DMS79 treated with DMSO at 0.1 percent for 48 hours (cell line): ENCODE data around the gene ABHD18.
A peak's percentile ranks its signal among the peaks of the same experiment; 100 is the strongest.
"Not testable (repeated sequence)": the region's sequence is repeated elsewhere in the genome, so short reads cannot be mapped to it uniquely, and the experiment has no call there.

Experiments used
- DNase-seq: peaks from one replicate; lab custom pipeline; 2025; lab: John Stamatoyannopoulos, UW

The ABHD18 gene

DNA sequence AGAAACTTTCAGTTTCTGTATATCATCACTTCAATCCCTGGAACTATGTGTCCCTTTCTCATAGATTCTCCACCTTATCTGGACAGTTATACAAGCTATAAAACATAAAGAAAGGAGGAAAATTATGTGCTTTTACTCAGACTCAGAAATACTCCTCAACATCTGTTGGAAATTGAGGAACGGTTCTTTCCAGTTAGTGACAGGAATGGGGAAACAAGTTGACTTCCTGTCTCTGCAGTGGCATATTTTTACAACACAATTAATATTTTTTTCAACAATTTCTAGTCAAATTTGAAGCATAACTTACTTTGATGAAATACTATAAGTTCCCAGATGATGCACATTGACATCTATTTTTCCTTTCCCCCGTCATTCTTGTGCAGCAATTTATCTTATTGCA is 27.9 kb downstream of the ABHD18 start:
- DNase-seq: no peak

- DNase-seq: no peak
Observed at GRCh38 chr4:127995776-127996175, 30.6 kb downstream of the ABHD18 start.

GRCh38 chr4:127996521-127996920 is 31.3 kb downstream of the ABHD18 start:
- DNase-seq: not testable (repeated sequence)

- DNase-seq: no peak
Observed at GRCh38 chr4:127997534-127998388, 32.6 kb downstream of the ABHD18 start.

DNA sequence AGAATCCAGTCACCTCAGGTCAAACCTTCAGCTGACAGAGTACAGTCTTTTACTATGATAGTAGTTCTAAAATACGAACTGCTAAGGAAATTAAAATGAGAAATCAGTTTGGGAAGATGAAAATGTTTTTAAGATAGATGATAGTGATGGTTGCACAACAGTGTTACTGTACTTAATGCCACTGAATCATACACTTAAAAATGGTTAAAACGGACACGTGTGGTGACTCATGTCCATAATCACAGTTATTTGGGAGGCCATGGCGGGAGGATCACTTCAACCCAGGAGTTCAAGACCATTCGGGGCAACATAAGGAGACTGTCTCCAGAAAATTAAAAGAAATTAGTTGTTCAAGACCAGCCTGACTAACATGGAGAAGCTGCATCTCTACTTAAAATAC is 41.4 kb downstream of the ABHD18 start:
- no peak for DNase-seq

DNA sequence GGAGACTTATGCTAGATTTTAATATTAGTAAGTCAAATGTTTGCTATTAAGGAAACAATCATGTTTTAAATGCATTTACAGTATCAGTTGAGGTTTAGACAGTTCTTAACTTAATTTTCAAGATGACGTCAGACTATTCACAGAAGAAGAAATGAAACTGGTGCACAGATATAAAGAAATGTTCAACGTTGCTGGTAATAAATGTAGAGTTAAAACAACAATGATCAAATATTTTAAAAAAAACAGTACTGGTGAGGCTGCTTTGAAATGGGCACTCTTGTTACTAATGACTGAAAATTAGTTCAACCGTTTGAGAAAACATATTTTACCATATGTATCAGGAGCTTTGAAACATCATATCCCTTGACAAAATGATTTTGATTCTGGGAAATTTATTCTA is 44.2 kb downstream of the ABHD18 start:
- DNase-seq: no peak

DNA sequence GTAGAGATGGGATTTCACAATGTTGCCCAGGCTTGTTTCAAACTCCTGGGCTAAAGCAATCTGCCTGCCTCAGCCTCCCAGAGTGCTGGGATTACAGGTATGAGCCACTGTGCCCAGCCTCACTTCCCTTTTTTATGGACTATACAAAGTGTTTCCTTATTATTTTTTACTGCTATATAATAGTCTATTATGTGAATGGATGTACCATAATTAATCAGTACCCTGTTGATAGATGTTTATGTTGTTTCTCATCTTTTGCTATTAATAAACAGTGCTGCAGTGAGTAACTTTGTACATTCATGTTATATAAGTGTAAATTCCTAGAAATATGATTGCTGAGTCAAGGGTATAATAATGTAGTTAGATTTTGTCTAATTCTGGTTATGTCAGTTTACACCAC is 60.1 kb downstream of the ABHD18 start:
- DNase-seq: no peak

DNA sequence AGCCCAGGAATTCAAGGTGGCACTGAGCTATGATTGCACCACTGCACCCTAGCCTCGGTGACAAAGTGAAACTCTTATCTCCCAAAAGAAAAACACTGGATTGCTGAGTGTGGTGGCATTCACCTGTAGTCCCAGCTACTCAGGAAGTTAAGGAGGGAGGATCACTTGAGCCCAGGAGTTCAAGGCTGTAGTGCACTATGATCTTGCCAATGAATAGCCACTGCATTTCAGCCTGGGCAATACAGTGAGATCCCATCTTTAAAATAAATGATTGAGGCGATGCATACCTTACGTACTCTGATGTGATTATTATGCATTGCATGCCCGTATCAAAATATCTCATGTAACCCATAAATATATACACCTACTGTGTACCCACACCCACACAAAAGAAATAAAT is 64.7 kb downstream of the ABHD18 start:
- no peak for DNase-seq

GRCh38 chr4:128031756-128032384 is 66.7 kb downstream of the ABHD18 start:
- no peak for DNase-seq

- DNase-seq: no peak
Observed at GRCh38 chr4:128039568-128039967, 74.4 kb downstream of the ABHD18 start.

GRCh38 chr4:128047019-128047418 is 81.8 kb downstream of the ABHD18 start:
- not testable (repeated sequence) for DNase-seq

DNA sequence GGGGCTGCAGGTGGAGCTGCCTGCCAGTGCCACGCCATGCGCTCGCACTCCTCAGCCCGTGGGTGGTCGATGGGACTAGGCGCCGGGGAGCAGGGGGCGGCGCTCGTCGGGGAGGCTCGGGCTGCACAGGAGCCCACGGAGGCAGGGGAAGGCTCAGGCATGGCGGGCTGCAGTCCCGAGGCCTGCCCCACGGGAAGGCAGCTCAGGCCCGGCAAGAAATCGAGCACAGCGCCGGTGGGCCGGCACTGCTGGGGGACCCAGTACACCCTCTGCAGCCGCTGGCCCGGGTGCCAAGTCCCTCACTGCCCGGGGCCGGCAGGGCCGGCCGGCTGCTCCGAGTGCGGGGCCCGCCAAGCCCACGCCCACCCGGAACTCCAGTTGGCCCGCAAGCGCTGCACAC is 82.3 kb downstream of the ABHD18 start:
- not testable (repeated sequence) for DNase-seq

- DNase-seq: not testable (repeated sequence)
Observed at GRCh38 chr4:128051229-128051628, 86.0 kb downstream of the ABHD18 start.

GRCh38 chr4:128054907-128055306 is 89.7 kb downstream of the ABHD18 start:
- DNase-seq: not testable (repeated sequence)

DNA sequence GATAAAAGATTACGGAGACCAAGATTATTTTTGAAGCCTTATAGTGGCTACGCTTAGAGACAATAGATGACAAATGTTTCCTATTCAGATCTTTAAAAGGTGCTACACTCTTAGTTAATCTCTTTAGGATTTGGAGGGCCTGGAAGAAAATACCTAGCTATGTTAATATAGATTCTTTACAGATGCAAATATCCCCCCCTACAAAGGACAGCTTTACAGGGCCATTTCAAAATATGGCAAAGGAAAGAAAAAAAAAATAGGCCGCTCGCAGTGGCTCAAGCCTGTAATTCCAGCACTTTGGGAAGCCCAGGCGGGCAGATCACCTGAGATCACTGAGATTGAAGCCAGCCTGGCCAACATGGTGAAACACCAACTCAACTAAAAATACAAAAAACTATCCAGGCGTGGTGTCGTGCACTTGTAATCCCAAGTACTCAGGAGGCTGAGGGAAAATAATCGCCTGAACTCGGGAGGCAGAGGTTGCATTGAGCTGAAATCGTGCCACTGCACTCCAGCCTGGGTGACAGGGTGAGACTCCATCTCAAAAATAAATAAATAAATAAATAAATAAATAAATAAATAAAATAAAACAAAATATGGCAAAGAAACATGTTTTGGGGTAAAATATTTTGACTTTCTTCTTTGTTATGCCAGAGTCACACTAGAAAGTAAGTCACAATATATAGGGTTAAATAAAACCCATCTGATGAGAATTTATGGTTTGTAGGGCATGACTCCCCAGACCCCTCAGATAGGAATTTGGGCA is 90.4 kb downstream of the ABHD18 start:
- DNase-seq: not testable (repeated sequence)

DNA sequence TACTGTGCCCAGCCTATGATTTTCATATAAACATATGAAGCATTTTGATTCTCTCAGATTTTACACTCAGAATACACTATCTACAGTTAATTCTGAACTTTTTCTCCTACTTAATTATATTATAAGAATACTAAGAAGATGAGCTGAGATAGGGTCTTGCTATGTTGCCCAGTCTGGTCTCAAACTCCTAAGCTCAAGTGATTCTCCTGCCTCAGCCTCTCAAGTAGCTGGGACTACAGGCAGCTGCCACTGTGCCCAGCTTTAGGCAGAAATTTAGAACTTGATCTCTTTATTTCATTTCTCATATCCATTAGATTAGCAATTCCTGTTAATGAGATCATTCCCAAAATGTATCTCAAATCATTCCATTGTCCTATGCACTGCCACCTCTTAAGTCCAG is 91.2 kb downstream of the ABHD18 start:
- no peak for DNase-seq

GRCh38 chr4:128060121-128060698 is 95.0 kb downstream of the ABHD18 start:
- DNase-seq: peak; percentile 24

- peak; percentile 66 for DNase-seq
Observed at GRCh38 chr4:128060699-128061565, 95.7 kb downstream of the ABHD18 start, which contains the start of gene LARP1B. Gene LARP1B (plus strand): TSS chr4:128061312. CDS start chr4:128074952, 13,640 bp downstream.

DNA sequence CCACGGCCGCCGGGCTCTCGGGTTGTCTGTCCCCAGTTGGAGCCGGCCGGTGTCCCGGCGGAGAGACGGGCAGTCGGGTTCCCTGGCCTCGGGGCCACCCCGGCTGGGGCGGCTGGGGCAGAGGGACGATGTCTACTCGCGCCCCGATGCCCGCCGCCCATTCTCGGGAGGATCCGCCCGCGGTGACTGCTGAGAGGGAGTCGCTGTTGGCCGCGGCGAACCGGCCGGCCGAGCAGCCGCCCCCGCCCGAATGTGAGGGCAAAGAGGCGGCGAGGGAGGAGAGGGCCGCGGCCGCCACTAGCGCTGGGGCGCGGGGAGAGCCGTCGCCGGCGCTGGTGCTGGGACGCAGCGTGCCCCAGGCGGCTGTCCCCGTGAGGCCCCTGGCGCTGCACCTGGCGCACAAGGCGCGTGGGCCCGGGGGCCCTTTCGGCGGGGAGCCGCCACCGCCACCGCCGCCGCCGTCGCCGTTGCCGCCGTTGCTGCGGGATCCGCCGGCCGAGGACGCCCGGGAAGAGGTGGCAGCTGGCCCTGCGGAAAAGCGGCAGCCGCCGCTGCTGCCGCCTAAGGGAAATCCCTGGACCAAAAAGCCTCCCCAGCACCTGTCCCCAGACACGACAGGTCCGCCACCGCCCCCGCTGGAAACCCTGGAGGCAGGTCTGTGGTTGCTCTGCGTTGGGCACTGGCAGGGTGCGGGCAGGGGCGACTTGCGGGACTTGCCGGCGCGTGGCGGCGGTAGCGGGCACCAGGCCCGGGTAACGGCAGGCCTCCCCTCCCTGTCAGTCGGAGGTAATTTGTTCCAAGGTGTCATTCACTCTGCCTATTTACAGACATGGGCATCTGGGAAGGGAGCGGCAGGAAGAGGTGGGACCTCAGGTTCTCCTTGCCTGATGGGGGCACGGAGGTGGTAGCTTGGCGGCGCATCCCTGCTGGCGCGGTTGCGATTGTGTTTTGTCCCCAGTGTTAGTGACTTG is 96.6 kb downstream of the ABHD18 start:
- DNase-seq: peak; percentile 17

- DNase-seq: not testable (repeated sequence)
Observed at GRCh38 chr4:128066453-128066820, 101.2 kb downstream of the ABHD18 start.
